ENCODE results near the gene EMD.
"Not testable (repeated sequence)": the region's sequence is repeated elsewhere in the genome, so short reads cannot be mapped to it uniquely, and the experiment has no call there.

Gene EMD

DNA sequence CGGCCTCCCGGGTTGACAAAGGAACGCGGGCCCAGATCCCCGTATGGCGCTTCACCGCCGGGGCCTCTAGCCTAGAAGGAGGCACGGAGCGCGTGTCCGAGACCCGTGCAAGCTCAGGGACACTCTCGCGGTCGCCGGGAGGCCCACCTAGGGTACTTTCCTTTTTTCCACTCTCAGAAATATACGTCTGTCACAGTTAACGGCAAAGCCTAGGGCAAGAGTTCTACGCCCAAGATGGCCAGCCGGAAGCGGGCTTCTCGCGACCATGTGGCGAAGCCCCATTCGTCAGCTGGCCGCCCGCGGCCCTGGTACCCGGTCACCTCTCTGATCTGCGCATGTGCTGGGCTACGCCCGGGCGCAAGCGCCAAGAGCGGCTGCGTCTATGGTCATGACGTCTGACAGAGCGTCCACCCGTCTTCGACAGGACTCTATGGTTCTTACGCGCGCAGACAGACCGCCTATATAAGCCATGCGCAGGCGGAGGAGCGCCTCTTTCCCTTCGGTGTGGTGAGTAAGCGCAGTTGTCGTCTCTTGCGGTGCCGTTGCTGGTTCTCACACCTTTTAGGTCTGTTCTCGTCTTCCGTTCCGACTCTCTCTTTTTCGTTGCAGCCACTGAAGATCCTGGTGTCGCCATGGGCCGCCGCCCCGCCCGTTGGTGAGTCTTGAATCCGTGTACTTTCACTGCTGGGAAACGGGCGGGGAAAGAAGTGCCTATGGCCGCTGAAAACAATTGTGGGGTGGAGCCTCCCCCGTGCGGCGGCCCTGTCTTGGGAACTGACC lies 19.0 kb downstream of the EMD start, which contains the start of gene RPL10:
Gene RPL10 (plus strand): TSS at position 490 of the 780 bp plus-strand sequence. CDS start 143 bp downstream, at position 633.
- peak; percentile 90 for DNase-seq

DNA sequence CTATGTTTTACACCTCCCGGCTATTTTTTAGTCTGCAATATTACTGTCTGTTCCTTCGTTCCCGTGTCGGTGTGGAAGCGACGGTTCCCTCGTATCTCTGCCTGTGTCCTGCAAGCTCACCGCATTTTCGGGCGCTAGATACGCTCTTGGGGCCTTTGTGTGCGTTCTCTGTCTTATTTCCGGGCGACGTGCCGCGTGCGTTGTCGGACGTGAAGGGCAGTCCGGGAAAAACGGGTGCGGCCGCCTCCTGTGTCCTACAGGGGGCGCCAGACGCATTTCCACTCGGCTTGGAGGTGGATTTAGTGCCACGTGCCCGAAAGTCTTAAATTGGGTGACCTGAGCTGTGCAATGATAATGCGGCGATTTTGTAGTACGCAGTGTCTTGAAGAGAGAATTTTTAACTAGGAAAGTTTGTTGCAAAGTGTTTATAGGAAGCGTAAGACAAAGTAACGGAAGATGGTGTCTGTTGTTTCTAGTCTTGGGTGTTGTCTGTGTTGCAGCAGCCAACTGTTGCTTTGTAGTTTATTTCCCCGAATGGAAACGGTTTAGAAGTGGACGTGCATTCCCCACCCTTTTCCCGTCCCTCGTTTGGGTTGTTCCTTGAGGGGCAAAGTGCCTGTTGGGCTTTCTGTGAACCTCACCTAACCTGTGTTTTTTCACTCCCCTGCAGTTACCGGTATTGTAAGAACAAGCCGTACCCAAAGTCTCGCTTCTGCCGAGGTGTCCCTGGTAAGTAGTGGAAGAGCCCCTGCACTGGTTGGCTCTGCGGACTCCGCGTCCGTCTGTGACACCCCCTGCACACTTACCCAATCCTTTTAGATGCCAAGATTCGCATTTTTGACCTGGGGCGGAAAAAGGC lies 19.8 kb downstream of the EMD start:
- peak; percentile 75 for DNase-seq

DNA sequence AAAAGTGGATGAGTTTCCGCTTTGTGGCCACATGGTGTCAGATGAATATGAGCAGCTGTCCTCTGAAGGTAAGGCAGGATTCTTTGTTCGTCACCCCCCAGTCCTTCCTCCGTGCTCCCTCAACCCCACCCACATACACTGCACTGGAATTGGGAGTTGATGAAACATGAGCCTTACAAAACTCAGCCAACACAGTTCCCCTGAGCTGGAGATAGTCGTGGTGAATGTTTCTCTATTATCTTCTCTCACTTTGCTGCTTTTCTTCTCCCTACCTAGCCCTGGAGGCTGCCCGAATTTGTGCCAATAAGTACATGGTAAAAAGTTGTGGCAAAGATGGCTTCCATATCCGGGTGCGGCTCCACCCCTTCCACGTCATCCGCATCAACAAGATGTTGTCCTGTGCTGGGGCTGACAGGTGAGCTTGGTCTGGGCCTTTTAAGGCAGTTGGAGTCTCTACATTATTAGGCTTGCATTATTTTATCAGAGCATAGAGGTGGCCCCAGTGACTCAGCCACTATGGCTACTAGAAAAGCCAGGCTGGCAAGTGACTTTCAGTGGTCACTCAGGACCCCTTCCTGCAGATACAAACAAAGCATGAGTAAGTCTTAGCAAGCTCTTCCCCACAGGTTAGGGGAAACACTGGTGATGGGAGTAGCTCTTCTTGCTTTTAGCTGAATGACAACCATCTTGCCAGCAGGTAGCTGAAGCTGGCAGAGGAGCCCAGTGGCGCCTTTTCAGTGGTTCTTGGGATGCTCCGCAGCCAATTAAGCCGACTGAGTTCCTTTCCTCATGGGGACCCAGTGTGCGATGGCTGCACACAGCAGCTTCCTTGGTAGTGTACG lies 20.7 kb downstream of the EMD start:
- DNase-seq, result peak; percentile 45

DNA sequence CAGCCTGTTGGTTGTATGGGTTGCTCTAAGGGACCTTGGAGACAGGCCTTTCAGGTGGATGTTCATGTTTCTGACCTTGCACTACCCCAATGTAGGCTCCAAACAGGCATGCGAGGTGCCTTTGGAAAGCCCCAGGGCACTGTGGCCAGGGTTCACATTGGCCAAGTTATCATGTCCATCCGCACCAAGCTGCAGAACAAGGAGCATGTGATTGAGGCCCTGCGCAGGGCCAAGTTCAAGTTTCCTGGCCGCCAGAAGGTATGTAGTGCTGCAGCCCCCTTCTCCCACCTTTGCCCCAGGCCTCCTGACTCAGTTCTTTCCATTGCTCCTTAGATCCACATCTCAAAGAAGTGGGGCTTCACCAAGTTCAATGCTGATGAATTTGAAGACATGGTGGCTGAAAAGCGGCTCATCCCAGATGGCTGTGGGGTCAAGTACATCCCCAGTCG lies 21.3 kb downstream of the EMD start:
- not testable (repeated sequence) for DNase-seq

DNA sequence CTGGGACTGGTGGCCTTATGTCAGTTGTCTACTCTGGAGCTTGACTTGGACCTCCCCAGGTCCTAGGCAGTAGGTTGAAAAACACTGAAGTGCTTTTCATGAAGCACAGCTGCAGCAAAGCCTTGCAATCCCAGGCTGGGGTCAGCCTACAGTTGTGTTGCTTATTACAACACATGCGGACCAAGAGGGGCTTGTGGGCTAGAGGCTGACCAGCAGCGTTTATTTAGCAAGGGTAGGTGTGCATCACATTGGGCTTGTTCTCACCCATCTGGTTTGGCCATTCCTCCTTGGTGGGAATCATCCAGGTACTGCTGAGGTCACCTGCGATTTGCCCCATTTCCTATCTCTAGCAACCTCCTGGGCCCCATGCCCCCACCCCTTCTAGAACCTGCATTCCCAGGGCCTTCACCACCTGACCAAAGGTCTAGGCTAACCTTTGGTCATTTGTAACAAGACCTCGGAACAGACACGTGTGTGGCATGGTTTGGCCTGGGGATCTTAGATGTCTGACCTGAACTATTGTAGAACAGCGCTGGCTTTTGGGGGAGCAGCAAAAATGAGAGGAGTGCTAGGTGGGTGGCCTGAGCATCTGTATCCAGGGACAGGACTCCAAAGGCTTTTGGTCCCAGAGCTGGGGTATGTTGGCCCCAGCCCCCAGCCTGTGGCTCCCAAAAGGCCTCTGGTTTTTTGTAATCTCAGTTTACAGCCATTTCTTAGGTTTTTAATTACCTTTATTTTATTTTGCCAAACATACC lies 22.1 kb downstream of the EMD start:
- no peak for DNase-seq

DNA sequence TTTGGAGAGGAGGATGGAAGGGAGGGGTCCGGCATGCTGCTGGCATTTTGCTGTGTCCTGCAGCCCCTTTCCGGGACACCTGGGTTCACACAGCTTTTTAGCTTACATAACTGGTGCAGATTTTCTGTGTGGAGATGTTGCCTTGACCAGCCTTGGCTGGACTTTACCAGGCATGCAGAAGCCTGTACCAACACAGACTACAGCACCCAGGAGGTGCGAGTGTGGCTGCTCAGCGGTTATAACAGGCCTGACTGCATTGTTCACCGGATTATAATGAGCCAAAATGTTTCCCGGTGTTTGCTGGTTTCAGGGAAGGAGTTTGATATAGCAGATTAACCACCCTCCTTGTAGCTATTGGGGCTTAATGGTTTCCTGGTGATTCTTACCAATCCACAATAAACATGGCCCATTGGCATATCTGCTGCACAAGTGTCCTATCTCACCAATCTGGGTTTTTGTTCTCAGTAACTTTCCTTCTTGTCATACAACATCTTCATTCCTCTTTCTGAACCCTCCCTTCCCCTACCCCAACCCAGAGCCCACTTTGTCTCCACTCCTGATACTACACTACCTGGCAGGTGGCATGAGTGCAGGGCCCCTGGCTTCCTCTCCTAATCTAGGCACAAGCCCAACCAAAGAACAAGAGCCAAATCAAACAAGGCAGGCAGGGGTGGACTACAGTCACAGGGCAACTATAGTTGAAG lies 23.0 kb downstream of the EMD start:
- DNase-seq, result no peak

DNA sequence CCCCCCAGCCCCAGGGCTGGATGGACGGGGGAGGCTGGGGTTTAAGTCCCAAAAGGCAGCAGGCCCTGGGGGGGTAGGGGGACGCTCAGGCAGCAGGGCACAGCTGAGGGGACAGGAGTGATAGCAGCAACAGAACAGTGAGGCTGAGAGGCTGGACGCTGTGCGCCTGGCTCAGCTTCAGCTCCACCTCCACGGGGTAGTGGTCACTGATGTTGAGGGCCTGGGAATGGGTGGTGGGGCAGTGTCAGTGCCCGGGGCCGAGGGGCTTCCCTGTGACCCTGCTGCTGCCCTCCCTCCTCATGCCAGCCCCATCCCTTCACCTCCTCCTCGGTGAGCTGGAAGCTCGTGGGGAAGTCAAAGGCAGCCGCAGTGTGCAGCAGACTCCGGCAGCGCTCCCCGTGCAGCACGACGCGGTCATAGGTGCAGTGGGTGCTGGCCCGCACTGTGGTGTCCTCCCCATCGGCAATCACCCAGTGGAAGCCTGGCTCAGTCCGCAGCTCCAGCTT lies 23.6 kb downstream of the EMD start:
- no peak for DNase-seq

DNA sequence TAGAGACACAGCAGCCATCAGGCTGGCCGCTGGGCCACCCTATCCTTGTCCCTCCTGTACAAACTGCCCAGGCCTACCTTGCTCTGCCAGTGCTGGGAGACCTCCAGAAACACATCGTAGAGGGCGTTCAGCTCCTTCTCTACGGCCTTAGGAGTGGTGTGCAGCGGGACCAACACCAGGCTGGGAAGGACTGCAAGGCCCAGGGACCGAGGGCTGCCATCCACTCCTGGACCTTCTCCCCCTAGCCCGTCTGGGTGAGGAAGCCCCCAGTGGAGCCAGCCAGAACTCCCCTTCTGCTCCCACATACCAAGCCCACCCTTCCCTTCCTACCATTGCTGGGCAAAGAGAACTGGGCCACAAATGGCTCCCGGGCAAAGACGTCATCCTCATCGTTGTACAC lies 24.1 kb downstream of the EMD start:
- DNase-seq, result no peak

DNA sequence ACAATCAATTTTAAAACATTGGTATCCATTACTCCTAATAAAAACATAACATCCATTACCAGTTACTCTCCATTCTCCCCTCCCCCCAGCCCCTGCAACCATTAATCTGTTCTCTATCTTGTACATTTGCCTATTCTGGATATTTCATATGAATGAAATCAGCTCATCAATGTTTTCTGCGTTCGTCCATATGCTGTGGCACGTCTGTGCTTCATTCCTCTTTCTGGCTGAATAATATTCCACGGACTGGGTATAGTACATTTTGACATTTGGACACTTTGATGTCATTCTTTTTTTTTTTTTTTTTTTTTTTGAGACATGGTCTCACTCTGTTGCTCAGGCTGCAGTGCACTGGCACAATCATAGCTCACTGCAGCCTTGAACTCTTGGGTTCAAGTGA lies 24.8 kb downstream of the EMD start:
- DNase-seq, result no peak

DNA sequence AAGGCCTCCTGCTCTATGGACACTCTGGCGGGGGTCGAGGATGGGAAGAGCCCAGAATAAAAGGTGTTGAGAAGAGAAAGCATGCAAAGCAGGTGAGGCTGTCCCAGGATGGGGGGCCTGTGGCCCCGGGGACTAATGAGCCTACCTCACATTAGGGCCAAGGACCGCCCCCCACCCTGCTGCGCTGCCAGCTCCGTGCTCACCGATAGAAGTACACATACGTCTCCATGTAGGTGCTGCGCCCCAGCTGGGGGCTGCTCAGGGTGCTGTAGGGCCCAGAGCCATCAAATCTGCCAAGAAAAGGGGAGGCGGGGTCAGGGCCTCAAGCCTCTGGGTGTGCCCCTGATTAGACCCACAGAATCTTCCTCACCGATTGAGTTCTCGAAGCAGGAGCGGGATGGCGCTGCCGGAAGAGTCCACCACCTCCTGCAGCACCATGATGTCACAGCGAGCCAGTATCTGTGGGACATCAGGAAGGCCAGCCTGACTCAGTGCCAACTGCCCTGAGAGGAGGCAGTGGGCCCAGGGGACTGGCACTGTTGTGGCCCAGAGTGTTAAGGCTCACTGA lies 25.6 kb downstream of the EMD start:
- no peak for DNase-seq

DNA sequence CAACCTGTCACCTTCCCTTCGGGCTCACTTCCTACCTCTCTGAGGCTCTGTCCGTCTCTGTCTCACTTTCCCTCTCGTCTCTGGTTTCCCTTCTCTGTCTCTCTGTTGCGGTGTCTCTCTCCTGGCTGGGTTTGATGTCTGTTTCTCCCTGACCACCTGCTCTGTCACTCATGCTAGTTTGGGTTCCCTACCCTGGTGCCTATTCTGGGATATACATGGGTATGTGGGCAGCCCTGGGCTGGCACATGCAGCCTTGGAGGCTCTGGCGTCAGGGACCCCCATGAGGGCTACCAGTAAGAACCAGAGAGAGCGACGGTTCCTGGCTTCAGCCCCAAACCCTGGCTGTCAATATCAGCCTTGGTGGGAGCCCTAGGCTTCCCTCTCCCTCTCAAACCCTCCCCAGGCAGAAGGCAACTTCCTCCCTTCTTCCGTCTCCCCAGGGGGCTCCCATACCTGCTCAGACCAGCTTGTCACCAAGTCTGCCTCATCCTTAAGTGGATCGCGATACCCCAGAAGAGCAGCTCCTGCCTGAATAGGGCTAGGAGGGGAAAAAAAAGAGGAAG lies 29.6 kb downstream of the EMD start:
- no peak for DNase-seq

DNA sequence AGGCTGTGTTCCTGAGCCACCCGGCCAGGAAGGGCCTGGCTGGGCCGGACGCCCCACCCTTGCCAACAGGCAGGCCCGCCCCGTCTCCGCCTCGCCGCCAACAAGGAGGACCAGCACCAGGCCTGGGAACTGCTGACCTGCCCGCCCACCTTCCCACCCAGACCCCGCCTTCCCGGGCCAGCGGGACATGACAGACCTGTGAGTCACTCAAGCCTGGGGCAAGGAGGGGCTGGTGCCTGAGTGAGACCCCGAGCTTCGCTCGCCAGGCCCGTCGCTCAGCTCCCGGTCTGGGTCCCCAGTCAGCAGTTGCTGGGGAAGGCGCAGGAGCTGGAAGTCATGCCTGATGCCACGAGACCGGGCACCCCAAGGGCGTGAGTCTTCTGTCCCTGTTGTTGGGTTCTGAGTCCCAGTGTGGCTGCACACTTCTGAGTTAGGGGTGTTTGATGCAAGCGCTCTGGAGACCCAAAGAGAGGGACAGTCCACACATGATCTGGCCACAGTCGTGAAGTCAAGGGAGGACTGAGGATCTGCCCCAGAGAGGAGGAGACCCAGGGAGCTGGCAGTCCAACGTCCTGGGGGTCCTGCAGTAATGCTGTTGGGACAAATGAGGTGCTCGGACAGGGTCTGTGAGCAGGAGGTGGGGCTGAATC lies 30.3 kb downstream of the EMD start, which contains the start of gene DNASE1L1:
Gene DNASE1L1 (minus strand): TSS at position 33 of the 650 bp plus-strand sequence. CDS start 3,686 bp downstream, outside the sequence.
- DNase-seq, result no peak

DNA sequence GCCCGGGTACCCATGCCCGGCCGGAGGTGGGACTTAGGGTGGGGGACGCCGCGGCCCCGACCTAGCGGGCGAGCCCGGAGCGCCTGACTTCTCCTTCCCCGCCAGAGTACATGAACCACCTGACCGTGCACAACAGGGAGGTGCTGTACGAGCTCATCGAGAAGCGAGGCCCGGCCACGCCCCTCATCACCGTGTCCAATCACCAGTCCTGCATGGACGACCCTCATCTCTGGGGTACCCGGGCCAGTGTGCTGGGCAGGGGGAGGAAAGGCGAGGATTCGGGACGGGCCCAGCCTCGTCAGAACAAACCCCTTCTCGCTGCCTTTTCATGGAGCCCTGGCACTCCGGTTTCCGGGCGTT lies 32.9 kb downstream of the EMD start:
- DNase-seq, result peak; percentile 38

DNA sequence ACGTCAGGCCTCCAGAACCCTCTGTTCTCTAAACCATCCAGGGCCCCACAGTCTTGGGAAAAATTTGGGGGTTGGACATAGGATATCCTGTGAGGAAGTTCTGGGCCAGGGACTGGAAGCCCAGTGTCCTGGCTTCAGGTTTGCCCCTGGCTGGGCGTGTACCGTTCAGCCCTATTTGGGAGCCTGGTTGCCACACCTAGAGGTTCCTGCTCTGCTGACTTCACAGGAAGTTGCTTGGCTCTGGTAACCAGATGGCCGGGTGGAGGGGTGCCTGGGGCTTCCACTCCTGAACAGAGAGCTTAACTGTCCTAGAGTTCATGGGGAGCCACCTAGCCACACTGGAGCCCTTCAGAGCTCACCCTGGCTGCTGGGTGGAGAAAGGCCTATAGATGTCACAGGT lies 33.4 kb downstream of the EMD start:
- peak; percentile 33 for DNase-seq

DNA sequence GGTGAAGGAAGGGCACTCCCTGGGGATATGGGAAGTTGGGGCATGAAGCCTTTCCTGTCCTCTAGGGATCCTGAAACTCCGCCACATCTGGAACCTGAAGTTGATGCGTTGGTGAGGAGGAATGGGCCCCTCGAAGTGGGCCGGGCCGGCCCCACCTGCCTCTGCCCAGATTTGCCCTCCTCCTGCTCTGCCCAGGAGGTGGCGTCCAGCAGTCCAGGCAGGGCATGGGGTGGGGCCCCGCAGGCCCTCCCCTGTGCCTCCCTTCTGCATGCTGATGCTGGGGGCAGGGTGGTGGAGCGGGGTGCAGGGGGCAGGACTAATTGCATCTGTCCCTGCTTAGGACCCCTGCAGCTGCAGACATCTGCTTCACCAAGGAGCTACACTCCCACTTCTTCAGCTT lies 34.0 kb downstream of the EMD start:
- no peak for DNase-seq

DNA sequence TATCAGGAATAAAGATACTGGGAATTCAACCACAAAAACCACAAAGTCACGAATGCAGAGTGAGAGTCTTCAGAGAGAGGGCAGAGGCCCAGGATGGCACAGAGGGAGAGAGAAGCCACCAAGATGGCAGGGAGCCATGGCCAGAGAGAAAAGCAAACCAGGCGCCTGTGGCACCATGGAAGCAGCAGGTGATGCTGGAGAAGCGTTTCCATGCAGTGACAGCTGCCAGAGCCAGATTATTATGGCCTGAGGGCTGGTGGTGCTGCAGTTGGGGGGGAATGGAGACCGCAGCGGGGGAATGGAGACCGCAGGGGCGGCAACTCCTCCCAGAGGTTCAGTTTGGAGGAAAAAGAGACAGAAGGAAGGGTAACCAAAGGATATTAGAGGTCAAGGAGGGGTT lies 38.1 kb downstream of the EMD start:
- DNase-seq, result no peak

DNA sequence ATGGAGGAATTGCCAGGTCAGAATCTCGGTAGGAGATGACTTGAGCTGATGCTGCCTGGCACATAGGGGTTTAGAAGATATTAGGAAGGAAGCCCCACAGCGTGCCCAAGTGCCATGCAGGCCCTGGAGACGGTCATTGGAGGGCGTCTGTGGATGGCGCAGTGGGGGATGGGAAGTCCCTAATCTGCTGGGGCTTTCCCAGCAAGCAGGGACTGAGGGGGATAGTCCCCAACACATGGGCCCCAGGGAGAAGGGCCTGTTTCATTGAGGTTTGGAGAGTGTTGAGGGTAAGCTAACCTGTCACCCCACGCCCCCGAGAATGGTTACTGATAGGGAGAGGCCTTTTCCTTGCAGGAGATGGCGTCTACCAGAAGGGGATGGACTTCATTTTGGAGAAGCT lies 40.1 kb downstream of the EMD start:
- DNase-seq, result no peak

DNA sequence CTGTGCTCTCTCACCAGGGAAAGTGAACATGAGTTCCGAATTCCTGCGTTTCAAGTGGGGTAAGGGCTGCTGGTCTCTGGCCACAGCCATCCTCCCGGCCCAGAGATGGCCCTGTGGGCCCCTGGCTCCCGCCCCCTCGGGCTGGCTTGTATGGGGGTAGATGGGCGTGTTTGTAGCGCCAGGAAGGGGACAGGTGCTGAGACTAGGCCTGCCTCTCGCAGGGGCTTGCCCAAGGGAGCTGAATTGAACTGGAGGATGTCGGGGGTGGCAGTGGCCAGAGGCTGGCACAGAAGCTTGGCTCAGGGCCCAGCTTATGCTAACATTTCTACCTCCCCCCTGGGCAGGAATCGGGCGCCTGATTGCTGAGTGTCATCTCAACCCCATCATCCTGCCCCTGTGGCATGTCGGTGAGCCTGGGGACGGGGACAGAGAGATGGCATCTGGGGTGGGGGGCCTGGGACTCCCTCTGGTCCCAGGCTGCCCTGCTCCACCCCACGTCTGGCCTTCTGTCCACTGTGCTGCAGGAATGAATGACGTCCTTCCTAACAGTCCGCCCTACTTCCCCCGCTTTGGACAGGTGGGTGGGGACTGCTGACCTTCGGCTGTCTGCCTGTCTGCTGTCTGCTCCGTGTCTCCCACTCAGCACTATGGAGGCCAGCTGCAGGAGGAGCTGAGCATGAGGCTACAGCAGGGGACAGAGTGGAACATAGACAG lies 40.8 kb downstream of the EMD start:
- no peak for DNase-seq

DNA sequence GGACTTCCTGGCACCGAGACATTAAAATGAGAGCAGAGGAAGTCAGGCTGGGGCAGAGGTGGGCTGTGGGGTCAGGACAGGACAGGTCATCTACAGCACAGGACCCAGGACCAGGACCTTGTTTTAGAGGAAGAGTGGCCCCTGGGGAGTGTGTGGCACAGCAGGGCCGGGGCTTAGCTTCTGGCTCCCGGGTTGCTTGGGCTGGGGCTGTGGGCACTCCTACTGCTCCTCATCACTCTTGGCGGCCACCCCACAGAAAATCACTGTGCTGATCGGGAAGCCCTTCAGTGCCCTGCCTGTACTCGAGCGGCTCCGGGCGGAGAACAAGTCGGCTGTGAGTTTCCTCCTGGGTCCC lies 41.3 kb downstream of the EMD start:
- no peak for DNase-seq

All from central memory CD4-positive, alpha-beta T cell (primary cell).